Mucosa of descending colon (tissue), 3 donors: ENCODE data around the gene RPS14. TPM values are rescaled to one million over a fixed set of nuclear protein-coding genes. Genes with fewer than 3 reads are reported as not detected.

Source experiments
- ATAC-seq: fragments of 200-7000 bp; cut with Tn5 transposase; one replicate; pipeline ENCODE4 v1.9.1; 2020; ENCODE audit warnings: mild to moderate bottlenecking, moderate library complexity
- DNase-seq, 3 donors: peaks; one replicate each; pipeline ENCODE4 v3.0.0-alpha.2; 2020
- H3K36me3 ChIP-seq: fragments of 200-600 bp; one replicate; pipeline ENCODE4 v1.8.0; 2021; ENCODE audit warnings: low read depth, mild to moderate bottlenecking
- H3K4me1 ChIP-seq: fragments of 200-600 bp; one replicate; pipeline ENCODE4 v1.8.0; 2021; ENCODE audit warnings: low read depth, mild to moderate bottlenecking
- H3K4me3 ChIP-seq: fragments of 200-600 bp; one replicate; pipeline ENCODE4 v1.8.0; 2021; ENCODE audit warnings: mild to moderate bottlenecking
- H3K9me3 ChIP-seq: fragments of 200-600 bp; one replicate; pipeline ENCODE4 v1.8.0; 2021; ENCODE audit warnings: mild to moderate bottlenecking
- intact Hi-C, 2 donors: fragments of 100-400 bp; cut with DNase I in 1 of 2; cut with micrococcal nuclease in 1 of 2; formaldehyde crosslinking; loops; one replicate each; pipeline versions ENCODE4 v1.11.0 to v1.11.1; 2022; cut with DNase I, micrococcal nuclease
- total RNA-seq, 3 donors: library from RNA; stranded (reverse); fragmentation: NEBNext Ultra II Directional in 2 of 3; extraction: Animal tissue kit (Norgen Biotek cat#: 25700) in 2 of 3; gene quantifications; one replicate each; pipeline versions ENCODE4 v1.2.1 to v1.2.4, GENCODE V29; 2021 to 2023
- TF ChIP-seq, protein P1 (sequence below): fragments of 200-600 bp; IDR thresholded peaks from one replicate; pipeline ENCODE4 v1.8.0; 2022; ENCODE audit warnings: antibody characterized with exemption, mild to moderate bottlenecking
- donor health status: DM: no; HTN: no; CAD: no; lungs with moderate emphysema.
- donor health status: DM: no; HTN: no; CAD: no.
- donor health status: DM: no; HTN: yes; CAD: no.

RPS14 gene
- total RNA-seq, 3 donors from 2014 or later = 1,569 to 1,671 (median 1,618) TPM

- H3K4me1 ChIP-seq = no peaks in the 10 kb centered on the region
- H3K9me3 ChIP-seq = no peaks in the 10 kb centered on the region
- intact Hi-C loops = no loop called here
- DNase-seq = no peak
- H3K36me3 ChIP-seq = no peaks in the 10 kb centered on the region
- TF ChIP-seq, protein P1, sequence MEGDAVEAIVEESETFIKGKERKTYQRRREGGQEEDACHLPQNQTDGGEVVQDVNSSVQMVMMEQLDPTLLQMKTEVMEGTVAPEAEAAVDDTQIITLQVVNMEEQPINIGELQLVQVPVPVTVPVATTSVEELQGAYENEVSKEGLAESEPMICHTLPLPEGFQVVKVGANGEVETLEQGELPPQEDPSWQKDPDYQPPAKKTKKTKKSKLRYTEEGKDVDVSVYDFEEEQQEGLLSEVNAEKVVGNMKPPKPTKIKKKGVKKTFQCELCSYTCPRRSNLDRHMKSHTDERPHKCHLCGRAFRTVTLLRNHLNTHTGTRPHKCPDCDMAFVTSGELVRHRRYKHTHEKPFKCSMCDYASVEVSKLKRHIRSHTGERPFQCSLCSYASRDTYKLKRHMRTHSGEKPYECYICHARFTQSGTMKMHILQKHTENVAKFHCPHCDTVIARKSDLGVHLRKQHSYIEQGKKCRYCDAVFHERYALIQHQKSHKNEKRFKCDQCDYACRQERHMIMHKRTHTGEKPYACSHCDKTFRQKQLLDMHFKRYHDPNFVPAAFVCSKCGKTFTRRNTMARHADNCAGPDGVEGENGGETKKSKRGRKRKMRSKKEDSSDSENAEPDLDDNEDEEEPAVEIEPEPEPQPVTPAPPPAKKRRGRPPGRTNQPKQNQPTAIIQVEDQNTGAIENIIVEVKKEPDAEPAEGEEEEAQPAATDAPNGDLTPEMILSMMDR = no peak
- H3K4me3 ChIP-seq = no peak overlapping the region
- ATAC-seq = no peak
These were observed 55.4 kb downstream of the RPS14 start for GRCh38 chr5:150394131-150394530.

DNA sequence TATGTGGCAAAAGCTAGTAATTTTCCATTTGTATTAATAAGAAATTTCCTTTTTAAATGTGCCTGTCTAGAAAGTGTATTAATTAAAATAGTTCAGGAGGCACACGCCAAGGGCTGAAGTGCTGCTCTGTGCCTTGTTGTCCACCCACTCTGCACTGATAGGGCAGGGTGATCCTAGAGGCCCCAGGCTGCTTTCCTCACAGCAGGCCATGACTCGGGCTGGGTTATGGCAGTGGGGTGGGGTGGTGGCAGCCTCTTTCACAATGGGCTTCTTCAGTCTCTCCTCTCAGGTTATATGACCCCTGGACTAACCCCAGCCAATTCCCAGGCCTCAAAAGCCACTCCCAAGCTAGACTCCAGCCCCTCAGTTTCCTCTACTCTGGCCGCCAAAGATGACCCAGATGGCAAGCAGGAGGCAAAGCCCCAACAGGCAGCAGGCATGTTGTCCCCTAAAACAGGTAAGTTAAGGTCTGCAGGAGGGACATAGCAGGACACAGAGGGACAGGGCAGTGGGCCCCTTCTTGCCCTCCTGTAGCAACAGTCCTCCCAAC lies 56.4 kb downstream of the RPS14 start:
- ATAC-seq = no peak
- intact Hi-C loops = no loop called here

GRCh38 chr5:150392680-150393079 lies 56.9 kb downstream of the RPS14 start:
- no peak overlapping the region for H3K4me3 ChIP-seq
- TF ChIP-seq, protein P1 = no peak
- no peaks in the 10 kb centered on the region for H3K36me3 ChIP-seq
- H3K4me1 ChIP-seq = no peaks in the 10 kb centered on the region
- no peaks in the 10 kb centered on the region for H3K9me3 ChIP-seq
- intact Hi-C loops = no loop called here
- DNase-seq (no peak), ATAC-seq (no peak)

More for the DNA sequence above, 56.4 kb downstream of the RPS14 start:
- TF ChIP-seq, protein P1 = no peak
- no peak overlapping the region for H3K4me3 ChIP-seq
- no peaks in the 10 kb centered on the region for H3K9me3 ChIP-seq
- H3K36me3 ChIP-seq = no peaks in the 10 kb centered on the region
- no peak for DNase-seq
- H3K4me1 ChIP-seq = no peaks in the 10 kb centered on the region

Other genes starting within 250 kb of the RPS14 start
- gene CAMK2A, start 160.0 kb downstream of the RPS14 start, total RNA-seq = 1 to 10 TPM in 1 of 3 donors, under 1 TPM in 2; 0.46 to 3.0 (median 0.93) TPM
- gene ARSI, start 146.8 kb downstream of the RPS14 start, total RNA-seq = 1 to 10 TPM in 1 of 3 donors, under 1 TPM in 2; 0.41 to 1.6 (median 0.63) TPM
- gene TCOF1, start 92.0 kb downstream of the RPS14 start, total RNA-seq = 10 to 100 TPM; 17.3 to 36.2 (median 26.0) TPM
- gene CD74, start 36.8 kb downstream of the RPS14 start, total RNA-seq = 1,000 to 10,000 TPM in 1 of 3 donors, 100 to 1,000 TPM in 2; 198 to 1,033 (median 284) TPM
- 10 to 100 TPM; 58.1 to 66.5 (median 60.6) TPM for gene NDST1, start 58.4 kb upstream of the RPS14 start, total RNA-seq
- 10 to 100 TPM; 62.9 to 73.6 (median 63.9) TPM for gene SYNPO, start 190.9 kb upstream of the RPS14 start, total RNA-seq
- gene MYOZ3, start 211.5 kb upstream of the RPS14 start, total RNA-seq = under 1 TPM; 0.09 to 0.48 (median 0.35) TPM